Skeletal muscle tissue (tissue), 5 donors: ENCODE measurements around the gene GARIN1A. TPM values are rescaled to one million over a fixed set of nuclear protein-coding genes. Genes with fewer than 3 reads are reported as not detected.
A peak's percentile ranks its signal among the peaks of the same experiment; 100 is the strongest.

Experiments
- H3K27ac ChIP-seq: one replicate; pipeline ENCODE4 v1.7.0; 2013; ENCODE audit warnings: mild to moderate bottlenecking, low read depth, low read length, inconsistent platforms
- H3K27me3 ChIP-seq, 3 donors: one replicate each; pipeline ENCODE4 v1.7.0; 2013; ENCODE audit warnings: low read length in 3 of 3; ENCODE audit not compliant: control insufficient read depth in 3 of 3, insufficient read depth in 3 of 3
- H3K36me3 ChIP-seq, 3 donors: one replicate each; pipeline ENCODE4 v1.7.0; 2013; ENCODE audit warnings: low read length in 3 of 3; ENCODE audit not compliant: control insufficient read depth in 3 of 3, insufficient read depth in 3 of 3
- H3K4me1 ChIP-seq, 3 donors: one replicate each; pipeline ENCODE4 v1.7.0; 2013; ENCODE audit warnings: low read length in 3 of 3, mild to moderate bottlenecking in 3 of 3; ENCODE audit not compliant: control insufficient read depth in 3 of 3, insufficient read depth in 3 of 3
- H3K4me3 ChIP-seq, 3 donors: one replicate each; pipeline ENCODE4 v1.7.0; 2013; ENCODE audit warnings: low read length in 3 of 3
- H3K9ac ChIP-seq, 3 donors: one replicate each; pipeline ENCODE4 v1.7.0; 2013; ENCODE audit warnings: low read length in 3 of 3, mild to moderate bottlenecking in 3 of 3, moderate library complexity in 2 of 3, low read depth in 1 of 3
- H3K9me3 ChIP-seq, 3 donors: one replicate each; pipeline ENCODE4 v1.7.0; 2013; ENCODE audit warnings: low read length in 3 of 3; ENCODE audit not compliant: control insufficient read depth in 3 of 3
- small RNA-seq: library from RNA; depleted of rRNA; stranded (forward); fragments of <200 nt; gene quantifications from one replicate; pipeline ENCODE3, GENCODE V24; 2014
- total RNA-seq: library from RNA; depleted of rRNA; stranded (reverse); fragments of >200 nt; gene quantifications from one replicate; pipeline ENCODE4 v1.2.3, GENCODE V29; 2014
- donor health status: Osteomylitis.

GARIN1A gene
- total RNA-seq, 1 donor from 2014 or later, result 0.52 TPM

GRCh38 chr7:128708235-128708634, 36.1 kb downstream of the GARIN1A start:
- no peaks in the 10 kb centered on the region for H3K4me1 ChIP-seq
- H3K27ac ChIP-seq, result no peak overlapping the region
- H3K36me3 ChIP-seq, result no peaks in the 10 kb centered on the region
- H3K27me3 ChIP-seq, result no peaks in the 10 kb centered on the region
- no peak overlapping the region for H3K9ac ChIP-seq
- no peaks in the 10 kb centered on the region for H3K9me3 ChIP-seq
- H3K4me3 ChIP-seq, result no peak overlapping the region

- no peak overlapping the region for H3K4me3 ChIP-seq
- no peaks in the 10 kb centered on the region for H3K27me3 ChIP-seq
Observed at GRCh38 chr7:128708824-128709223, 36.7 kb downstream of the GARIN1A start.

GRCh38 chr7:128710481-128710880, 38.4 kb downstream of the GARIN1A start:
- no peaks in the 10 kb centered on the region for H3K4me1 ChIP-seq
- no peaks in the 10 kb centered on the region for H3K36me3 ChIP-seq
- H3K9ac ChIP-seq, result no peak overlapping the region
- no peak overlapping the region for H3K4me3 ChIP-seq
- H3K27ac ChIP-seq, result no peak overlapping the region
- H3K9me3 ChIP-seq, result no peaks in the 10 kb centered on the region
- no peaks in the 10 kb centered on the region for H3K27me3 ChIP-seq

More at GRCh38 chr7:128708824-128709223, 36.7 kb downstream of the GARIN1A start:
- H3K4me1 ChIP-seq, result no peaks in the 10 kb centered on the region
- H3K9ac ChIP-seq, result no peak overlapping the region
- no peaks in the 10 kb centered on the region for H3K9me3 ChIP-seq
- no peaks in the 10 kb centered on the region for H3K36me3 ChIP-seq
- no peak overlapping the region for H3K27ac ChIP-seq

GRCh38 chr7:128713794-128714193, 41.7 kb downstream of the GARIN1A start:
- no peaks in the 10 kb centered on the region for H3K4me1 ChIP-seq
- H3K27ac ChIP-seq, result no peak overlapping the region
- no peak overlapping the region for H3K9ac ChIP-seq
- H3K9me3 ChIP-seq, result no peaks in the 10 kb centered on the region
- no peaks in the 10 kb centered on the region for H3K36me3 ChIP-seq
- H3K4me3 ChIP-seq, result no peak overlapping the region
- no peaks in the 10 kb centered on the region for H3K27me3 ChIP-seq

- H3K27ac ChIP-seq, result no peak overlapping the region
- H3K36me3 ChIP-seq, result no peaks in the 10 kb centered on the region
- no peaks in the 10 kb centered on the region for H3K27me3 ChIP-seq
- H3K9ac ChIP-seq, result no peak overlapping the region
- H3K4me3 ChIP-seq, result no peak overlapping the region
- H3K9me3 ChIP-seq, result no peaks in the 10 kb centered on the region
- no peaks in the 10 kb centered on the region for H3K4me1 ChIP-seq
Observed at GRCh38 chr7:128714701-128715495, 42.8 kb downstream of the GARIN1A start.

- no peaks in the 10 kb centered on the region for H3K36me3 ChIP-seq
- H3K4me3 ChIP-seq, result no peak overlapping the region
- H3K9ac ChIP-seq, result no peak overlapping the region
- no peak overlapping the region for H3K27ac ChIP-seq
- no peaks in the 10 kb centered on the region for H3K27me3 ChIP-seq
- H3K4me1 ChIP-seq, result no peaks in the 10 kb centered on the region
- H3K9me3 ChIP-seq, result no peaks in the 10 kb centered on the region
Observed at GRCh38 chr7:128718967-128719642, 47.0 kb downstream of the GARIN1A start.

GRCh38 chr7:128721376-128721775, 49.3 kb downstream of the GARIN1A start:
- Histone ChIP-seq H3K27ac (no peak overlapping the region), H3K4me1 (no peaks in the 10 kb centered on the region), H3K9ac (no peak overlapping the region), H3K4me3 (no peak overlapping the region), H3K36me3 (no peaks in the 10 kb centered on the region), H3K27me3 (no peaks in the 10 kb centered on the region), H3K9me3 (no peaks in the 10 kb centered on the region)

Small RNA genes lying within 50 kb of the gene (small RNA-seq; reads per million reads assigned to genes)
- gene RNA5SP242, result 1.7 reads per million, percentile 84 among the genes with 10 or more reads in this experiment
- not detected for gene RNA5SP243
- not detected for gene RNU6-177P

Other genes starting within 250 kb of the GARIN1A start
- 22.4 TPM for gene HILPDA, start 216.4 kb upstream of the GARIN1A start, total RNA-seq
- gene METTL2B, start 195.5 kb upstream of the GARIN1A start, total RNA-seq, result 15.7 TPM
- 131 TPM for gene CALU, start 67.1 kb downstream of the GARIN1A start, total RNA-seq
- gene OPN1SW, start 103.5 kb downstream of the GARIN1A start, total RNA-seq, result not detected
- 4.7 TPM for gene CCDC136, start 119.7 kb downstream of the GARIN1A start, total RNA-seq
- gene FLNC, start 158.1 kb downstream of the GARIN1A start, total RNA-seq, result 611 TPM
- 66.3 TPM for gene ATP6V1F, start 190.6 kb downstream of the GARIN1A start, total RNA-seq
- under 0.01 TPM for gene KCP, start 238.4 kb downstream of the GARIN1A start, total RNA-seq